M059J (cell line): ENCODE data around the gene AK2. TPM values are rescaled to one million over a fixed set of nuclear protein-coding genes. Genes with fewer than 3 reads are reported as not detected.
"Not testable (repeated sequence)": the region's sequence is repeated elsewhere in the genome, so short reads cannot be mapped to it uniquely, and the experiment has no call there.

Source experiments
- DNase-seq: peaks from one replicate; pipeline ENCODE4 v3.0.0-alpha.2; 2012; ENCODE audit warnings: low read depth
- total RNA-seq: library from RNA; depleted of rRNA; stranded (reverse); fragments of >200 nt; shearing (Covaris generic); gene quantifications from 2 replicates; pipeline ENCODE4 v1.2.3, GENCODE V29; 2014; rRNA removed

AK2 gene
- total RNA-seq, 1 experiment from 2014 or later, result 332 TPM

GRCh38 chr1:32975055-32975454 lies 61.6 kb downstream of the AK2 start:
- DNase-seq, result not testable (repeated sequence)

- not testable (repeated sequence) for DNase-seq
Observed at GRCh38 chr1:32973458-32973857, 63.2 kb downstream of the AK2 start.

GRCh38 chr1:32972814-32973428 lies 63.8 kb downstream of the AK2 start:
- DNase-seq, result peak; percentile 59

GRCh38 chr1:32971576-32971975 lies 65.1 kb downstream of the AK2 start:
- no peak for DNase-seq

GRCh38 chr1:32971156-32971555 lies 65.5 kb downstream of the AK2 start:
- no peak for DNase-seq

GRCh38 chr1:32969566-32969965 lies 67.1 kb downstream of the AK2 start:
- no peak for DNase-seq

- DNase-seq, result peak; percentile 44
Observed at GRCh38 chr1:32967888-32968568, 68.7 kb downstream of the AK2 start.

GRCh38 chr1:32966900-32967299 lies 69.8 kb downstream of the AK2 start:
- DNase-seq, result no peak

GRCh38 chr1:32965251-32965747 lies 71.4 kb downstream of the AK2 start:
- DNase-seq, result no peak

GRCh38 chr1:32964461-32965250 lies 72.0 kb downstream of the AK2 start, which contains the start of gene RNF19B:
Gene RNF19B (minus strand): TSS chr1:32964809. CDS start chr1:32964685, 124 bp downstream.
- DNase-seq, result peak; percentile 95

GRCh38 chr1:32963746-32964460 lies 72.8 kb downstream of the AK2 start:
- DNase-seq, result peak; percentile 79

GRCh38 chr1:32962248-32962896 lies 74.3 kb downstream of the AK2 start:
- DNase-seq, result peak; percentile 54

GRCh38 chr1:32960819-32961355 lies 75.8 kb downstream of the AK2 start:
- no peak for DNase-seq

GRCh38 chr1:32960342-32960741 lies 76.3 kb downstream of the AK2 start:
- DNase-seq, result no peak

GRCh38 chr1:32958827-32959226 lies 77.9 kb downstream of the AK2 start:
- no peak for DNase-seq

Other genes starting within 250 kb of the AK2 start
- gene YARS1, start 219.5 kb downstream of the AK2 start, total RNA-seq, result 83.6 and 87.2 TPM in 2 replicates
- 20.9 and 30.3 TPM in 2 replicates for gene S100PBP, start 219.2 kb downstream of the AK2 start, total RNA-seq
- 0.49 and 2.9 TPM in 2 replicates for gene FNDC5, start 166.0 kb downstream of the AK2 start, total RNA-seq
- 0.07 TPM in 1 of 2 replicates, not detected in the other for gene HPCA, start 150.4 kb downstream of the AK2 start, total RNA-seq
- 68.7 and 94.8 TPM in 2 replicates for gene TMEM54, start 135.5 kb downstream of the AK2 start, total RNA-seq
- 9.0 and 11.9 TPM in 2 replicates for gene RNF19B, start 72.1 kb downstream of the AK2 start, total RNA-seq
- 0.20 and 2.8 TPM in 2 replicates for gene AZIN2, start 44.3 kb upstream of the AK2 start, total RNA-seq
- 14.4 and 15.6 TPM in 2 replicates for gene TRIM62, start 145.2 kb upstream of the AK2 start, total RNA-seq
- gene ZNF362, start 219.6 kb upstream of the AK2 start, total RNA-seq, result 6.2 and 15.2 TPM in 2 replicates